Keratinocyte (primary cell): ENCODE results near the gene SCN8A.

ENCODE experiments used
- EZH2 ChIP-seq: IDR thresholded peaks from one replicate; pipeline ENCODE4 v1.6.1; 2012; ENCODE audit warnings: inconsistent platforms, mild to moderate bottlenecking, low read length, moderate library complexity
- TF ChIP-seq, protein P1 (sequence below), 3 experiments: IDR thresholded peaks in 1 of 3; conservative IDR thresholded peaks in 1 of 3; optimal IDR thresholded peaks in 1 of 3; 2 replicates in 2 of 3; 3 replicates in 1 of 3; pipeline versions ENCODE3 to v1.5.1; 2011; ENCODE audit warnings: low read length in 3 of 3, mild to moderate bottlenecking in 3 of 3, moderate library complexity in 2 of 3, control low read depth in 1 of 3, inconsistent platforms in 1 of 3; ENCODE audit not compliant: insufficient read depth in 2 of 3; ENCODE audit errors: extremely low read depth in 1 of 3

DNA sequence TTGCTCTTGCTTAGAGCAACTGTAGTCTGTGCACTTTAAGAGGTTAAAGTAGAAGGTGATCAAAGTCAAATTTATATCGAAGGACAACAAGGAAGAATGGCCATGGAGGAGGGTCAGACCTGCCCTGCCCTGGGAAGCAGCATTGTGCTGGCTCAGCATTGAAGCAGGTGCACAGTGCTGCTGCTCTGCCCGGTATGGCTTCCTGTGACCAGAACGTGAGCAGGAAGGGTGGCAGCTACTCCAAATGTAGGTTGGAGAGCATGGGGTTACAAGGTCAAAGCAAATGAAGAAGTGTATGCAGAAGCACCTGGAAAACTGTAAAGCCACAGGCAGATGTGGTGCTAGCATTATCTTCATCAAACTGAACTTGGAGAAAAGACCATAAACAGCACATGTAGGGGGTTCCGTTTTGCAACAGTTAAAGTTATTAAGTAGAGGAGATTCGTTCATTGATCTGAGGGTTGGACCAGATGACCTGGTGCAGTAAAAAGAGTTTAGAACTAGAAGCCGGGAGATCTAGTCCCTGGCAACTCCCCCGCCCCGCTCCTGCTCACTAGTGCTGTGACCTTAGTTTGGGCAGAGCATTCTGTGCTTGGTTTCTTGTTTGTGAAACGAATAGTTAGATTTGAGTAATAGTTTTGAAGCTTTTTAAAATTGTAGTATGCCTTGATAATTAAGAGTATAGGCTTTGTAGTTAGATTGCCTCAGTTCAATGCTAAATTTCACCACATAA, 84.2 kb downstream of the SCN8A start:
- TF ChIP-seq, protein P1, sequence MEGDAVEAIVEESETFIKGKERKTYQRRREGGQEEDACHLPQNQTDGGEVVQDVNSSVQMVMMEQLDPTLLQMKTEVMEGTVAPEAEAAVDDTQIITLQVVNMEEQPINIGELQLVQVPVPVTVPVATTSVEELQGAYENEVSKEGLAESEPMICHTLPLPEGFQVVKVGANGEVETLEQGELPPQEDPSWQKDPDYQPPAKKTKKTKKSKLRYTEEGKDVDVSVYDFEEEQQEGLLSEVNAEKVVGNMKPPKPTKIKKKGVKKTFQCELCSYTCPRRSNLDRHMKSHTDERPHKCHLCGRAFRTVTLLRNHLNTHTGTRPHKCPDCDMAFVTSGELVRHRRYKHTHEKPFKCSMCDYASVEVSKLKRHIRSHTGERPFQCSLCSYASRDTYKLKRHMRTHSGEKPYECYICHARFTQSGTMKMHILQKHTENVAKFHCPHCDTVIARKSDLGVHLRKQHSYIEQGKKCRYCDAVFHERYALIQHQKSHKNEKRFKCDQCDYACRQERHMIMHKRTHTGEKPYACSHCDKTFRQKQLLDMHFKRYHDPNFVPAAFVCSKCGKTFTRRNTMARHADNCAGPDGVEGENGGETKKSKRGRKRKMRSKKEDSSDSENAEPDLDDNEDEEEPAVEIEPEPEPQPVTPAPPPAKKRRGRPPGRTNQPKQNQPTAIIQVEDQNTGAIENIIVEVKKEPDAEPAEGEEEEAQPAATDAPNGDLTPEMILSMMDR (optimal IDR thresholded peaks at IDR 0.05 in 1 of 3, IDR thresholded peaks at IDR 0.05 in 1 of 3, conservative IDR thresholded peaks at IDR 0.05 in 1 of 3; ENCODE audit: extremely low read depth in 1 of 3, insufficient read depth in 2 of 3, low read length in 3 of 3) = no peak
- no peak for TF ChIP-seq EZH2
